ENCODE measurements around the gene TRIM29. TPM values are rescaled to one million over a fixed set of nuclear protein-coding genes. Genes with fewer than 3 reads are reported as not detected.

Gene TRIM29
- total and polyA plus RNA-seq, 9 of the 15 experiments (the other 6 are each of a cell fraction or from before 2014, with no cell fraction given): 0.08 to 1.4 (median 0.42) TPM; not detected in 2

DNA sequence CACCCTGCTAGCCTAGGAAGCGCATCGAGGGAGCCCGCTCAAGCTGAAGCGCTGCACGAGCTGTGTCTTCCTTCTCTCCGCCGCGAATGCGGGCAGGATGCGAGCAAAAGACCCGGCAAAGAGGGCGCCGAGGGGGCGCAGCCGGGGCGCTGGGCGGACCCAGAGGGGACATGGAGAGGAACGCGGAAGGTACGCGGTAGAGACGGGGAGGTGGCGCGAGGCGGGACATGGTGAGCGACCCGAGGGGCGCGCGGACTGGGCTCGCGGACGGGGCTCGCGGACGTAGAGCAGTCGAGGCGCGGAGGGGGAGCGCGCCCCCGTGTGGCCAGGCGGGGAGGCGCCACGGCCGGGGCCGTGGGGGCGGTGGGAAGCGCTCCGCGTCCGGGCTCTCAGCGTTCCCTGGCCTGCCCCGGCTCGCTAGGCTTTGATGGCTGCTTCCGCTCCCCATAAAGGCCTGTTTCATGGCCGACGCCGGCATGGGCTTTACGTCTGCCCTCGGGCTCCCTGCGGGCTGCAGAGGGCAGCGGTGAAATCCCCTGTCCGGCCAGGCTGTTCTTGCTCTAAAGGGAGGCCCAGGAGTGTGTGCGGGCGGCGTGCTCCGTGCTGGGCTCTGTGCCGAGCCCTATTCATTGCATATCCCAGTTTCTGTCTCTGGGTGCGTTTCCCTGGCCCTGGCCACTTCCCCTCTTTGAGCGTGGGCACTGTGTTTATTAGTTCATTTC, 31.2 kb upstream of the TRIM29 start (continued):
- no peak for TF ChIP-seq ZHX1 (conservative IDR thresholded peaks at IDR 0.05; ENCODE audit: low read length)
- TF ChIP-seq COPS2 (conservative IDR thresholded peaks at IDR 0.05): no peak
- TF ChIP-seq HDAC1 (IDR thresholded peaks at IDR 0.05): no peak
- no peak for TF ChIP-seq ZNF224 (CRISPR knock-in tag; IDR thresholded peaks at IDR 0.05)
- no peak for TF ChIP-seq ZFX (CRISPR knock-in tag; IDR thresholded peaks at IDR 0.05)
- TF ChIP-seq HNRNPL (IDR thresholded peaks at IDR 0.05; ENCODE audit: low read depth, low read length): no peak
- TF ChIP-seq ZNF551 (CRISPR knock-in tag; IDR thresholded peaks at IDR 0.05): no peak
- no peak for TF ChIP-seq RFX1 (IDR thresholded peaks at IDR 0.05)
- no peak for TF ChIP-seq NONO (IDR thresholded peaks at IDR 0.05; ENCODE audit: low read depth in 2 of 2, low read length in 1 of 2)
- no peak for TF ChIP-seq POU5F1 (IDR thresholded peaks at IDR 0.05; ENCODE audit: borderline replicate concordance, low read depth, low read length, partially characterized antibody)
- TF ChIP-seq SMC3 (conservative IDR thresholded peaks at IDR 0.05; ENCODE audit: insufficient read depth, low read depth, low read length): 0 out of 2 replicates have a peak, but pooled peaks have one; percentile 24
- no peak for TF ChIP-seq HNRNPUL1 (IDR thresholded peaks at IDR 0.05; ENCODE audit: low read length)
- no peak for TF ChIP-seq DMBX1 (CRISPR knock-in tag; IDR thresholded peaks at IDR 0.05; ENCODE audit: borderline replicate concordance)
- TF ChIP-seq POLR2G (IDR thresholded peaks at IDR 0.05; ENCODE audit: low read depth, low read length): no peak
- TF ChIP-seq HMGN3 (IDR thresholded peaks at IDR 0.05; ENCODE audit: borderline replicate concordance, extremely low read depth, insufficient read length, low read depth, low read length): peak; percentile 32
- no peak for TF ChIP-seq CC2D1A (IDR thresholded peaks at IDR 0.05)
- TF ChIP-seq, protein P1, sequence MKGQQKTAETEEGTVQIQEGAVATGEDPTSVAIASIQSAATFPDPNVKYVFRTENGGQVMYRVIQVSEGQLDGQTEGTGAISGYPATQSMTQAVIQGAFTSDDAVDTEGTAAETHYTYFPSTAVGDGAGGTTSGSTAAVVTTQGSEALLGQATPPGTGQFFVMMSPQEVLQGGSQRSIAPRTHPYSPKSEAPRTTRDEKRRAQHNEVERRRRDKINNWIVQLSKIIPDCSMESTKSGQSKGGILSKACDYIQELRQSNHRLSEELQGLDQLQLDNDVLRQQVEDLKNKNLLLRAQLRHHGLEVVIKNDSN (CRISPR knock-in tag; IDR thresholded peaks at IDR 0.05): no peak
- no peak for TF ChIP-seq KLF10 (CRISPR knock-in tag; IDR thresholded peaks at IDR 0.05)
- no peak; the same call in 1 of the 2 replicates for TF ChIP-seq HINFP (tag; conservative IDR thresholded peaks at IDR 0.05; ENCODE audit: low read depth)
- no peak for TF ChIP-seq NCOR1 (IDR thresholded peaks at IDR 0.05)
